Posterior vena cava (tissue), 2 donors: ENCODE data around the gene UBASH3B. TPM values are rescaled to one million over a fixed set of nuclear protein-coding genes. Genes with fewer than 3 reads are reported as not detected.

Source experiments
- DNase-seq: peaks from one replicate; pipeline ENCODE4 v3.0.0-alpha.2; 2020; ENCODE audit warnings: low spot score
- intact Hi-C, 2 donors: fragments of 100-400 bp; cut with DNase I; formaldehyde crosslinking; loops; one replicate each; pipeline versions ENCODE4 v1.14.1 to v1.14.2; 2022 to 2023
- total RNA-seq, 2 donors: library from RNA; stranded (reverse); fragmentation: NEBNext Ultra II Directional; extraction: Animal tissue kit (Norgen Biotek cat#: 25700); gene quantifications; one replicate each; pipeline ENCODE4 v1.2.1, GENCODE V29; 2021
- donor health status: DM: yes; HTN: yes; CAD: no.
- donor health status: DM: yes; HTN: yes; CAD: no.

UBASH3B gene
- total RNA-seq, 2 donors from 2014 or later, result 13.0 to 23.6 TPM

DNA sequence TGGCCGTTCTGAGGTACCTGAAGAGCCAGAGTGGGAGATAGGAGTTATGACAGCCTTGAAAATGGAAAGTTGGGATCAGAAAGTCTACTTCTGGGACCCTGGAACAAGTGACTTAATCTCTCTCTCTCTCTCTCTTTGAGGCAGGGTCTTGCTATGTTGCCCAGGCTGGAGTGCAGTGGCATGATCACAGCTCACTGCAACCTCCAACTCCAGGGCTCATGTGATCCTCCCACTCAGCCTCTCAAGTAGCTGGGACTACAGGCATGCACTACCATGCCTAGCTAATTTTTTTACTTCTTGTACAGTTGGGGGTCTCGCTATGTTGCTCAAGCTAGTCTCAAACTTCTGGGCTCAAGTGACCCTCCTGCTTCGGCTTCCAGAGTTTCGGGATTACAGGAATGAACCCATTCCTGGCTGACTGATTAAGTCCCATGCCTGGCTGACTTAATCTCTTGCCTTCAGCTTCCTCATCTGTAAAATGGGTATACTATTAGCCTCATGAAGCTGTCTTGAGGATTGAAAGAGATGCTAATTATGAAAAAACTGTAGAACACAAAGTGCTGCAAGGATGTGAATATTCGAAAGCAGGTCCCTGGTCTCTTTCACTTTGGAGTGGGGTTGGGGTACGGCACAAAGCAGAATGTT lies 87.7 kb downstream of the UBASH3B start:
- no peak for DNase-seq

DNA sequence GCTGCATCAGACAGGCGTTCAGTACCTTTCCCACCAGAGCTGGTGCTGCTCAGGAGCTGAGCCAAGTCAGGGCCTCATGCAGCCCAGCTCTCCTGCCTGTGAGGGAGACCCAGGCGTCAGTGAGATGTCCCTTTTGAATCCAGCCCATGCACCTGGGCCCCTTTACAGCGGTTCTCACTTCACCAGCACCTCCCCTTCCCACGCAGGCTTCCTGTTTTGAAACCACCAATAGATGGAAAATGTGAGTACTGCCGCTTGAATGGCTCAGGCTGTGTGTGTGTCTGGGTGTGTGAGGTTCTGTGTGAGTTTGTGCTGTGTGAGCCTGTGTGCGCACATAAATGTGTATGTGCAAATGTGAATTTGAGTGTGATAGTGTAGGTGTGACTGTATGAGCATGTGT lies 88.4 kb downstream of the UBASH3B start:
- no peak for DNase-seq
- intact Hi-C loops, result no loop called here

More for the DNA sequence above, 87.7 kb downstream of the UBASH3B start:
- intact Hi-C loops, result no loop called here

- intact Hi-C loops, result no loop called here
- no peak for DNase-seq
Measured at GRCh38 chr11:122744357-122744756, 88.8 kb downstream of the UBASH3B start.

- intact Hi-C loops, result no loop called here
- no peak for DNase-seq
Measured at GRCh38 chr11:122745111-122745510, 89.6 kb downstream of the UBASH3B start.

- intact Hi-C loops, result no loop called here
- DNase-seq, result no peak
Measured at GRCh38 chr11:122746050-122746478, 90.5 kb downstream of the UBASH3B start.

DNA sequence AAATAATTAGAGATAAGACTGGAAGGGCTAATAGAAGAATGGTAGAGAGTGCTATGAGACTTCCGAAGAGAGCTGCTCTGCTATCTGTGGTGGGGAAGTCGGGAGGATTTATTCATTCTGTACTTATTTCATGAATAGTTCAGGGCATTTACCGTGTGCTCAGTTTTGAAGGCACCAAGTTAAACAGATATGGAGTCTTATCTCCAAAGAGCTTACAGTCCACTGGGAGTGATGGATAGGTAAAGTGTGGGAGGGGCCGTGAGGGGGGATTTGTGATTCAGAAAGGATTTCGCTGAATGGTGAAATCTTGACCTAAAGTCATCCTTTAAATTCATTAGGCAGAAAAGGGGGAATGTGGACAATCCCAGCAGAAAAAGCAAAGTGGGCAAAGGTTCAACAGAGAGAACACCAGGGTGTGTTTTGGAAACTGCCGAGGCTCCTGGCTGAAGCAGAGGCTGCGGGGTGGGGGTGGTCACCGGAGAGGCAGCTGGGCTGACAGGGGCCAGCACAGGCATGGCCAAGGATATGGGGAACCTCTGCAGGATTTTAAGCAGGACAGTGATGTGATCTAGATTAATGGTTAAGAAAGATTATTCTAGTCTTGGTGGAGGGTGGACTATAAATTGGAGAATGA lies 91.2 kb downstream of the UBASH3B start:
- intact Hi-C loops, result no loop called here
- no peak for DNase-seq

DNA sequence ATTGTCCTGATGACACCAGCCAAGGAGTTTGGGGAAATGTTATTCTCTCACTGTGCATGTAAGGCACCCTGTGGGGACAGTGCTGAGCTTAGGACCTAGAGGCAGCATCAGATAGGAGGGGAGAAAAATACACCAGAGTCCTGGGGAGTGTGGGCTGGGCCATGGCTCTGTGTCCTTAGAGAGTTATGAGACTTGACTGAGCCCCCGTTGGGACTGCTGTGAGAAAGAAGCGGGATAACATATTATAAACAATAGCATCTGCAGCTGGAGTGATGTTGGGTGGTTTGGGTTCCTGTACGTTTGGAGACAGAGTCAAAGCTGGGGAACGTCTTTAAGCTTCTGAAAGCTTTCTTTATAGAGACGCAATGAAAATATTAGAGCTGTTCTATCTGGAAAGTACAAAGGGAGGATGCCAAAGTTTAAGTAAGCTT lies 91.8 kb downstream of the UBASH3B start:
- no peak for DNase-seq
- intact Hi-C loops, result no loop called here

DNA sequence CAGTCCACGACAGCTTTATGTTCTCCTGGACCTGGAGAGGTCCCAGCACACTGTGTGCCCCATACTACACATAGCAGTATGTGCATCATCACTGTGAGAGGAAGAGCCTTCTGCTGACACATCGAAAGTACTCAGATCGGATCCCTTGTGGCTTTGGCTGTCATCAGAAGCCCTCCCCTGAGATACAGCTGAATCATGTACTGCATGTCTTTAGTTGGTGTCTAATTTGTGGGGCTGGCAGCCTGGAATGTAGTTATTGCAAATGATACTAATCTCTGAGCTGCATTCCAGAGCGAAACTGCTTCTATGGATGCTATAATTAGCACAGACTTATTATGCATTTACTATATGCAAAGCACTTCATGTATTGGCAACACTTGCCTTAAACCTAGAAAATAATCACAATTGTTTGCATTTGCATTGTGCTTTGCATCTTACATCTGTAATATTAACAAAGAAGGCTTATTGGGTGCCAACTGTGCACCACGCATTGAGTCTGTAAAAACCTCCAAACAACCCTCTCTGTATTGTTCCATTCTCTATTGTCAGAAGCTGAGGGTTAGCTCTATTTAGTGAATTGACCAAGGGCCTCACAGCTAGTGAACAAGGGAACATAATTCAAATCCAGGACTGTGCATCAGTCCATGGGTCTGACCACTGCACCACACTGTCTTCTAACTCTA lies 93.6 kb downstream of the UBASH3B start:
- no peak for DNase-seq
- intact Hi-C loops, result no loop called here

DNA sequence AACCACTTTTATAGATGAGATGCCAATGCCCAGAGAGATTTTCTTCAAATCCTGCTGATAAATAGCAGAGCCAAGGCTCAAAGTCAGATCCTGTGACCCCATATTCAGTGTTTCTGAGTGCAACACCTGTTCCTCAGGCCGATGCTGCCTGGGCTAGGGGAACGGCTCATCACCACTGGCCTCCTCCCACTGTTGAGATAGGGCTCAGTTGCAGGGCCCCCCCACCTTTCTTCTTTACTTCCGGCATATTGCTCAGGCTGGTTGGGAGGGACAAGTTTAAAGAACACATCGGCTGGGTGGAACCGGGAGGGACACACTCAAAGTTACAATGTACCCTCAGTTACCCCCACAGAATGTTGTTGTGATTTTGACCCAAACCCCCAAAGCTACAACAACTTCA lies 94.5 kb downstream of the UBASH3B start:
- intact Hi-C loops, result no loop called here
- no peak for DNase-seq

DNA sequence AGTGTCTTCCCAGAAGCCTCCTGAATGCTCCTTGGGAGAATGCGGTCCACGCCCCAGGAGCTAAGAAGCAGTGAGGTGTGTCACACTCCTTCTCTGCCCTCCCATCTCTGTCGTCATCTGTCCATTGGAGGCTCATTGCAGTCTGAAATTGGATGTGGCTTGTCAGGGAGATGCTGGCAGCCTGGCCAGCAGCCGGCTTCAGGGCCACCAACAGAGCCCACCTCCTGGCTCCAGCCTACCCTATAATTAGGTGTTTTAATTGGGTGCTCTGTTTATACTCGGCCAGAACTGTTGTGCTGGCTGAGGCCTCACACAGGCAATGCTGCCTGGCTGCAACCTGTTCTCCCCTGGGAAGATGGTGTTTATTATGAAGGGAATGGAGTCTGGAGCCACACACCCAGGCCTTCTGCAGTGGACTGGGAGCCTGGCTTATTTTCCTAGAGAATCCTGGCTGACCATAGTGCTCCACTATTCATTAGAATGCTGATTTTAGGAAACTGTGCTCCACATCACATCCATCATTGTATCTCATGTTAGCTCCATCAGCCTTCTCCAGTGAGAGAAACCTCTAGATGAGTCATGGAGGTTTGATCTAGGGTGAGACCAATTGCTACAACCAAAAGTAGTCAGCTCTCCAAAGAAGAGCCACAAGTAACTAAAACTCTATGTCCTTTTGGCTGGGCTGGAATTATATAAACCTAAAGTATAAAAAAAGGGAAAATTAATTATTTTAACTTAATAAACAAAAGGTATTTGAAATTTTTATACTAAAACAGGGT lies 96.0 kb downstream of the UBASH3B start:
- no peak for DNase-seq
- intact Hi-C loops, result no loop called here

- intact Hi-C loops, result no loop called here
- no peak for DNase-seq
Measured at GRCh38 chr11:122754028-122754427, 98.5 kb downstream of the UBASH3B start.

- no peak for DNase-seq
- intact Hi-C loops, result no loop called here
Measured at GRCh38 chr11:122754553-122755322, 99.2 kb downstream of the UBASH3B start.

GRCh38 chr11:122755409-122755808 lies 99.9 kb downstream of the UBASH3B start:
- DNase-seq, result no peak
- intact Hi-C loops, result no loop called here

DNA sequence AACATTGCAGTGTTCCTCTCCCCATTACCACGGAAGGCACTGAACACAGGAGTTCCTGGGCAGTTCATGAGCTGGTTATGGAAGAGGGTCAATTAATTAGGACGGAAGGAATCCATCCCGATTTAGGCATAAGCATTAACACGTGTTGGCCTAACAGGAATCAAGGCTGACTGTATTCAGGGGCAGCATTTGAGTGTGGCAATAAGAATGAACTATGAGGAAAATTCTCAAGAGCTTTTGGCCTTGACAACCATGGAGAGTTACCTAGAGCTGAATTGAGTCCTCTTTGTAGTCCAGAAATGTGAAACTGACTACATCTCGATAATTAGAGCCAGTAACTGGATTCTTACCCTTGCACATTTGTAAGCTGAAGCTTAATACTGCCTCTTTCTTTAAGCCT lies 100.4 kb downstream of the UBASH3B start:
- intact Hi-C loops, result no loop called here

GRCh38 chr11:122756417-122756816 lies 100.9 kb downstream of the UBASH3B start:
- no peak for DNase-seq
- intact Hi-C loops, result no loop called here

More for the DNA sequence above, 100.4 kb downstream of the UBASH3B start:
- DNase-seq, result no peak

GRCh38 chr11:122757201-122757600 lies 101.7 kb downstream of the UBASH3B start:
- intact Hi-C loops, result no loop called here
- no peak for DNase-seq

DNA sequence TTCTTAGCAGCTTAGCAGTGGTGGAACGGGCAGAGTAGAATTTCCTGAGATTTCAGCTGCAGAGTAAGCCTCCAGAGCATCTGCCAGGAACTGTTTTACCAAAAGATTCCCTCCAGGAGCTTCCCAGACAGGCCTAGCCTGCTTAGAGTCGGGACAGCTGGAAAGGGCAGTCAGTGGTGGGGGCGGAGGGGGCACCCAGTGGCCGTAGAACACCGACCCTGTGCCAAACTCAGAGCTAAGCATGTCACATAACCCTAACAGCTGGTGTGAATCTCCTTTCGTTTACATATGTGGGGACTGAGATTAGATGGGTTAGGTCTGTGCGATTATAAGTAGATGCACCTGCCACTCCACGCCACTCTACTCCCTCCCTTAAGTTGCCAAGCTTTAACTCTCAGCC lies 102.8 kb downstream of the UBASH3B start:
- intact Hi-C loops, result no loop called here
- no peak for DNase-seq

DNA sequence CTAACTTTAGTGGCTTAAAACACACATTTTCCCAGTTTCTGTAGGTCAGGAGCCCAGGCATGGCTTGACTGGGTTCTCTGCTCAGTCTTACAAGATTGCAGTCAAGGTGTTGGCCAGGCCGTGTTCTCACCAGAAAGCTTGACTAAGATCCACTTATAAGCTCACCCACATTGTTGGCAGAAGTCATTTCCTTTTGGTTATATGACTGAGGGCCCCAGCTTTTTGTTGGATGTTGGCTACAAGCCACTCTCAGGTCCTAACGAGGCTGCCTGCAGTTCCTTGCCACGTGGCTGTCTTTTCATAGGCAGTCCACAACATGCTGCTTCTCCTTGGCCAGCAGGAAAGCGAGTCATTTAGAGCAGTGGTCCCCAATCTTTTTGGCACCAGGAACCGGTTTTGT lies 103.5 kb downstream of the UBASH3B start:
- intact Hi-C loops, result no loop called here
- DNase-seq, result no peak

GRCh38 chr11:122763108-122763507 lies 107.6 kb downstream of the UBASH3B start:
- no peak for DNase-seq
- intact Hi-C loops, result no loop called here
